AG09309 (cell line): ENCODE measurements around the gene MUC2.
A peak's percentile ranks its signal among the peaks of the same experiment; 100 is the strongest.

Experiments
- DNase-seq: peaks from one replicate; pipeline ENCODE4 v3.0.0-alpha.2; 2010; ENCODE audit warnings: low read depth
- H3K4me3 ChIP-seq: 2 replicates; pipeline ENCODE4 v1.5.1; 2011; ENCODE audit warnings: mild to moderate bottlenecking, low read depth, low read length, moderate library complexity; ENCODE audit not compliant: control insufficient read depth
- CTCF ChIP-seq: IDR thresholded peaks from 2 replicates; pipeline ENCODE4 v1.5.1; 2011; ENCODE audit warnings: mild to moderate bottlenecking, low read depth, low read length, inconsistent platforms; ENCODE audit not compliant: insufficient read depth, control insufficient read depth; ENCODE audit errors: missing control alignments

The MUC2 gene

DNA sequence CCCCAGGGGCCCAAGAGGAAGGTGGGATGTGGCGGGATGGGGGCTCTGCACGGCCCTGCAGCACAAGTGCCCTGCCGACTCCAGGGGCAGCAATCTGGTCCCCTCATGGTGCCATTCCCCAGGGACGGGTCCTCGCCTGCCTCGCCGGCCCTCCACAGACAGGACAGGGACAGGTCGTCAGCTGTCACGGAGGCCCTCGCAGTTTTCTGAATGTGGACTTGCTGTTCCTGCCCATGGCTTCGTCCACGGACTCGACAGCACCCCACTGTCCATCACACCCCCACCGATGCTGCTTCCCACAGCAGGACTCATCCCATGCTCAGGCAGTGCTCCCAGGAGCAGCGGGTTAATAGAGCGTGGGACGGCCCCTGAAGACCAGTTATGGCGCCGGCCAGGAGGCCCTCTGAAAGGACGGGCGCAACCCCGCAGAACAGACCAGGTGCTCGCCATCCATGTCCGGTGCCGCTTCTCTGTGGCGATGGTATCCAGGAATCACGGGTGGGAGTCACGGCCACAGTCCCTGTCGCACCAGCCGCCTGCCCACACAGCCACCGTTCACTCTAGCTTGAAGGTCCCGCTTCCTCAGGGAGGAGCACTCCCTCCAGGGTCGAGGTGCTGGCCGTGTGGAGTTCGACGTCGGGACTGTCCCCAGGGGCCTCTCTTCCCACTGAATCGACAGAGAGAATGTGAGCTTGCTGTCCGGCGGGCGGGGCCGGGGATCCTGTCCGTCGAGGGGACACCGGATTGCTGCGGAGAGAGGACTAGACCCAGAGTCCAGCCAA, 18.5 kb upstream of the MUC2 start:
- no peak overlapping the region for H3K4me3 ChIP-seq
- DNase-seq: no peak
- no peak for TF ChIP-seq CTCF

DNA sequence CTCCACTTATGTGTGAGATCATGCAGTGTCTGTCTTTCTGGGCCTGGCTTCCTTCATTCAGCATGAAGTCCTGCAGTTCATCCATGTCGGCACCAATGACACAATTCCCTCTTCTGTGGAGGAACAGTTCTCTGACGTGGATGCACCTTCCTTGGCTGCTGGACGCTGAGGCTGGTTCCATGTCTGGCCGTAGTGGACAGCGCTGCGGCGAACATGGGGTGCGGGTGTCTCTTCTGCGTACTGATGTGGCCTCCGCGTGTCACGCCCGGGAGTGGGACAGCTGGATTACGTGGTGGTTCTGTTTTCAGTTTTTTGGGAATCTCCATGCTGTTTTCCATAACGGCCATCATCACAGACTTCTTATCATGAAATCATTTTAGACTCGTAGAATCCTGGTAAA, 16.9 kb upstream of the MUC2 start:
- no peak for DNase-seq
- no peak overlapping the region for H3K4me3 ChIP-seq
- no peak for TF ChIP-seq CTCF

DNA sequence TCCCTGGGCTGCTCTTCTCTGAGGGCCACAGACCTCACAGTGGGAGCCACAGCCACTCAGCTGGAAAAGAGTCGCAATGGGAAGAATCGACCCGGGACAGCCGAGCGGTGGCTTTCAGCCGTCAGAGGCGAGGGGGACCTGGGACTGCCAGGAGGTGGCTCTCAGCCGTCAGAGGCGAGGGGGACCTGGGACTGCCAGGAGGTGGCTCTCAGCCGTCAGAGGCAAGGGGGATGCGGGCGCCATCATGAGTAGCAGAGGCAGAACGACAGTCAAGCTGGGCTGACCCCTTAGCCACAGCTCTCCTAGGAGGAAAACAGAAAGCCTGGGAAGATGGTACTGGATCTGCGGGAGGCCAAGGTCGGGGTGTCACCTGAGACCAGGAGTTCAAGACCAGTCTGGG, 14.9 kb upstream of the MUC2 start:
- TF ChIP-seq CTCF: no peak
- H3K4me3 ChIP-seq: no peak overlapping the region
- DNase-seq: no peak

- no peak overlapping the region for H3K4me3 ChIP-seq
- no peak for TF ChIP-seq CTCF
- DNase-seq: no peak
Observed at GRCh38 chr11:1060410-1060809, 14.3 kb upstream of the MUC2 start.

- DNase-seq: peak; percentile 34
- no peak for TF ChIP-seq CTCF
Observed at GRCh38 chr11:1060852-1061616, 13.6 kb upstream of the MUC2 start.

DNA sequence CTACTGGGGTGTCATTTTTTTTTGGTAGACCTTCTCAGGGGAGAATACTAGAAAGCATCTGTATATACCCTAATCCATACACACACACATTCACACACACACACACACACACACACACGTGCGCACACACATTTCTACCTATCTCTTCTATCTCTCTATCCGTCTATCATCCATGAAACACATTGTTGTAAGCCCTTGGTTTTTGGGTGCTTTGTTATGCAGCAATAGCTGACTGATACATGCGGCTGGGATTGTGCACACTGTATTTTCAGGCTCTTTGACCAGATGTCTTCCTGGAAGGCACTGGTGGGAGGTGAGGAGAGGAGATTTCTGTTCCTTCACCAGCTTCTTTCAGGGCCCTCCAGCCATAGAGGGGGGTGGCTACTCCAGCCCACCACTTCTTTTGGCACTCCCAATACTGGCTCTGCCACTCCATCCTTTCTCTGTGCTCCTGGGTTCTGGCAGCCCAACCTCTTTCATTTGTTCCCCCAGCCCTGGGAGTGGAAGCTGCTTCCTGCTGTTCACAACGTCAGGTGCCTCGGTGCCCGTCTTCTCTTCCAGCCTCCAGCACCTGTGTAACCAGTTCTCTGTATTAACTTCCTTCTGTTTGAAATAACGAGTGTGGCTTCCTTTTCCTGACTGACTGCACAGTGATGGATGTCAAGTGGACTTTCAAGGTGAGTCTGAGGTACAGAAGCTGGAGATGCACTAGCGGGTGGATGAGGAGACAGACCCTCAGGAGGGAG, 12.4 kb upstream of the MUC2 start:
- no peak for DNase-seq
- H3K4me3 ChIP-seq: no peak overlapping the region
- TF ChIP-seq CTCF: no peak

More at GRCh38 chr11:1060852-1061616, 13.6 kb upstream of the MUC2 start:
- no peak overlapping the region for H3K4me3 ChIP-seq
